Measurements from ENCODE around the gene TLX1.

TLX1 gene

GRCh38 chr10:101110856-101111523 lies 20.1 kb upstream of the TLX1 start:
- H3K4me3 ChIP-seq (ENCODE audit: low read depth, low read length), result no peak overlapping the region
- no peak for DNase-seq (ENCODE audit: low read depth)

GRCh38 chr10:101111547-101111946 lies 19.6 kb upstream of the TLX1 start:
- no peak overlapping the region for H3K4me3 ChIP-seq (ENCODE audit: low read depth, low read length)
- no peak for DNase-seq (ENCODE audit: low read depth)

- DNase-seq (ENCODE audit: low read depth), result no peak
- no peak overlapping the region for H3K4me3 ChIP-seq (ENCODE audit: low read depth, low read length)
Measured at GRCh38 chr10:101112799-101113594, 18.1 kb upstream of the TLX1 start.

- no peak for DNase-seq (ENCODE audit: low read depth)
- H3K4me3 ChIP-seq (ENCODE audit: low read depth, low read length), result no peak overlapping the region
Measured at GRCh38 chr10:101113890-101114403, 17.2 kb upstream of the TLX1 start.

GRCh38 chr10:101114646-101115045 lies 16.5 kb upstream of the TLX1 start:
- no peak overlapping the region for H3K4me3 ChIP-seq (ENCODE audit: low read depth, low read length)
- no peak for DNase-seq (ENCODE audit: low read depth)

GRCh38 chr10:101116754-101117153 lies 14.3 kb upstream of the TLX1 start:
- no peak overlapping the region for H3K4me3 ChIP-seq (ENCODE audit: low read depth, low read length)
- no peak for DNase-seq (ENCODE audit: low read depth)

GRCh38 chr10:101118031-101118430 lies 13.1 kb upstream of the TLX1 start:
- H3K4me3 ChIP-seq (ENCODE audit: low read depth, low read length), result no peak overlapping the region
- DNase-seq (ENCODE audit: low read depth), result no peak

- DNase-seq (ENCODE audit: low read depth), result no peak
- peak overlapping the region; percentile 48 for H3K4me3 ChIP-seq (ENCODE audit: low read depth, low read length)
Measured at GRCh38 chr10:101120520-101120883, 10.6 kb upstream of the TLX1 start.

GRCh38 chr10:101120884-101121653 lies 10.0 kb upstream of the TLX1 start:
- peak overlapping the region; percentile 48 for H3K4me3 ChIP-seq (ENCODE audit: low read depth, low read length)
- DNase-seq (ENCODE audit: low read depth), result no peak

GRCh38 chr10:101121654-101122031 lies 9.5 kb upstream of the TLX1 start:
- DNase-seq (ENCODE audit: low read depth), result no peak
- H3K4me3 ChIP-seq (ENCODE audit: low read depth, low read length), result peak overlapping the region; percentile 48

GRCh38 chr10:101122270-101123084 lies 8.6 kb upstream of the TLX1 start:
- no peak overlapping the region for H3K4me3 ChIP-seq (ENCODE audit: low read depth, low read length)
- DNase-seq (ENCODE audit: low read depth), result no peak

- no peak overlapping the region for H3K4me3 ChIP-seq (ENCODE audit: low read depth, low read length)
- DNase-seq (ENCODE audit: low read depth), result no peak
Measured at GRCh38 chr10:101123085-101123814, 7.8 kb upstream of the TLX1 start.

- H3K4me3 ChIP-seq (ENCODE audit: low read depth, low read length), result no peak overlapping the region
- DNase-seq (ENCODE audit: low read depth), result no peak
Measured at GRCh38 chr10:101123815-101124617, 7.1 kb upstream of the TLX1 start.

GRCh38 chr10:101124933-101125332 lies 6.2 kb upstream of the TLX1 start:
- no peak overlapping the region for H3K4me3 ChIP-seq (ENCODE audit: low read depth, low read length)
- no peak for DNase-seq (ENCODE audit: low read depth)

GRCh38 chr10:101126684-101127628 lies 4.1 kb upstream of the TLX1 start:
- DNase-seq (ENCODE audit: low read depth), result no peak
- no peak overlapping the region for H3K4me3 ChIP-seq (ENCODE audit: low read depth, low read length)

GRCh38 chr10:101130141-101130540 lies 959 bp upstream of the TLX1 start:
- no peak for DNase-seq (ENCODE audit: low read depth)
- no peak overlapping the region for H3K4me3 ChIP-seq (ENCODE audit: low read depth, low read length)

Data from skeletal muscle cell (primary cell).